H1 (cell line): ENCODE measurements around the gene SLC26A9. TPM values are rescaled to one million over a fixed set of nuclear protein-coding genes. Genes with fewer than 3 reads are reported as not detected.

ENCODE experiments used
- CTCF ChIA-PET: fragments of 300-600 bp; sonication (Branson Sonifier 250); formaldehyde crosslinking; loops from one replicate; lab custom pipeline; 2021; ENCODE audit not compliant: partially characterized antibody; lab: Charles Lee
- POLR2A ChIA-PET: fragments of 300-600 bp; sonication (Branson Sonifier 250); formaldehyde crosslinking; loops from one replicate; lab custom pipeline; 2021; ENCODE audit warnings: inconsistent platforms; ENCODE audit not compliant: partially characterized antibody; lab: Charles Lee
- DNase-seq, 2 experiments: peaks; one replicate each; pipeline versions ENCODE4 v3.0.0 to v3.0.0-alpha.2; 2010 to 2022; ENCODE audit warnings: low spot score in 2 of 2, low read depth in 1 of 2, mixed read lengths in 1 of 2
- FAIRE-seq: peaks from 2 replicates; lab custom pipeline; 2011; peaks lifted over from hg19 to GRCh38; lab: Jason Lieb, UNC
- H2AFZ ChIP-seq: 2 replicates; pipeline ENCODE4 v1.8.1; 2012; ENCODE audit warnings: low read length, inconsistent platforms
- H2AK5ac ChIP-seq: 2 replicates; pipeline ENCODE4 v1.6.1; 2013; ENCODE audit warnings: low read depth, low read length
- H2BK120ac ChIP-seq: replicated peaks from 2 replicates; pipeline ENCODE3; 2013; ENCODE audit warnings: low read depth, low read length, inconsistent platforms
- H2BK12ac ChIP-seq: 2 replicates; pipeline ENCODE4 v1.6.1; 2013; ENCODE audit warnings: low read depth, low read length
- H2BK15ac ChIP-seq: 2 replicates; pipeline ENCODE4 v1.6.1; 2013; ENCODE audit warnings: low read length
- H2BK20ac ChIP-seq: 2 replicates; pipeline ENCODE4 v1.6.1; 2013; ENCODE audit warnings: low read length
- H2BK5ac ChIP-seq: 2 replicates; pipeline ENCODE4 v1.6.1; 2013; ENCODE audit warnings: low read depth, low read length
- H3K14ac ChIP-seq: 2 replicates; pipeline ENCODE4 v1.6.1; 2013; ENCODE audit warnings: inconsistent platforms; ENCODE audit not compliant: insufficient read length
- H3K18ac ChIP-seq: 2 replicates; pipeline ENCODE4 v1.6.1; 2013; ENCODE audit warnings: low read length; ENCODE audit errors: extremely low read depth
- H3K23ac ChIP-seq: 2 replicates; pipeline ENCODE4 v1.6.1; 2013; ENCODE audit warnings: inconsistent platforms; ENCODE audit not compliant: insufficient read length
- H3K23me2 ChIP-seq: 2 replicates; pipeline ENCODE4 v1.6.1; 2013; ENCODE audit warnings: low read depth, low read length
- H3K27ac ChIP-seq: 2 replicates; pipeline ENCODE4 v1.6.1; 2011; ENCODE audit warnings: low read depth, low read length, inconsistent platforms
- H3K27me3 ChIP-seq, 4 experiments: replicated peaks in 1 of 4; 1 replicate in 1 of 4; 2 replicates in 3 of 4; pipeline versions ENCODE4 v1.6.1 to v1.8.1; 2011 to 2013; ENCODE audit warnings: low read length in 3 of 4, mild to moderate bottlenecking in 3 of 4, inconsistent platforms in 2 of 4, mixed read lengths in 2 of 4, moderate library complexity in 1 of 4; ENCODE audit not compliant: control insufficient read depth in 3 of 4, insufficient read depth in 3 of 4; ENCODE audit errors: extremely low read depth in 1 of 4
- H3K36me3 ChIP-seq, 4 experiments: 2 replicates each; pipeline versions ENCODE4 v1.6.1 to v1.8.1; 2011 to 2013; ENCODE audit warnings: mild to moderate bottlenecking in 4 of 4, low read length in 3 of 4, moderate library complexity in 2 of 4, control low read depth in 1 of 4, inconsistent platforms in 1 of 4; ENCODE audit not compliant: insufficient read depth in 4 of 4, control insufficient read depth in 2 of 4
- H3K4ac ChIP-seq: replicated peaks from 2 replicates; pipeline ENCODE3; 2013; ENCODE audit warnings: low read length, low read depth, mixed read lengths, inconsistent platforms; ENCODE audit not compliant: insufficient read length
- H3K4me1 ChIP-seq, 4 experiments: replicated peaks in 1 of 4; 1 replicate in 1 of 4; 2 replicates in 3 of 4; pipeline versions ENCODE4 v1.6.1 to v1.8.1; 2011 to 2013; ENCODE audit warnings: low read length in 3 of 4, inconsistent platforms in 2 of 4, mixed read lengths in 1 of 4; ENCODE audit not compliant: insufficient read depth in 4 of 4, control insufficient read depth in 3 of 4
- H3K4me2 ChIP-seq, 2 experiments: 2 replicates each; pipeline versions ENCODE4 v1.6.1 to v1.8.1; 2011 to 2013; ENCODE audit warnings: low read depth in 2 of 2, low read length in 2 of 2, control low read depth in 1 of 2, inconsistent platforms in 1 of 2, mild to moderate bottlenecking in 1 of 2; ENCODE audit not compliant: insufficient read depth in 1 of 2
- H3K4me3 ChIP-seq, 4 experiments: fragments of 200-600, 300-600 bp in 1 of 4; sonication (generic), shearing (Covaris generic), sonication (Bioruptor Twin) in 1 of 4; 2 replicates each; pipeline versions ENCODE4 v1.5.1 to v1.8.1; 2011 to 2016; ENCODE audit warnings: low read length in 4 of 4, low read depth in 3 of 4, control low read depth in 2 of 4, inconsistent platforms in 2 of 4, mild to moderate bottlenecking in 2 of 4, mixed read lengths in 1 of 4, moderate library complexity in 1 of 4; ENCODE audit not compliant: insufficient read depth in 2 of 4; ENCODE audit errors: extremely low read depth in 1 of 4
- H3K56ac ChIP-seq: replicated peaks from 2 replicates; pipeline ENCODE3; 2013; ENCODE audit warnings: low read depth, mild to moderate bottlenecking, mixed read lengths, low read length, inconsistent platforms; ENCODE audit not compliant: insufficient read length
- H3K79me1 ChIP-seq: 2 replicates; pipeline ENCODE4 v1.6.1; 2013; ENCODE audit warnings: low read depth, low read length, control low read depth
- H3K79me2 ChIP-seq, 2 experiments: 2 replicates each; pipeline versions ENCODE4 v1.6.1 to v1.8.1; 2012 to 2013; ENCODE audit warnings: low read length in 2 of 2, mild to moderate bottlenecking in 2 of 2, inconsistent platforms in 1 of 2; ENCODE audit not compliant: insufficient read depth in 2 of 2, control insufficient read depth in 1 of 2
- H3K9ac ChIP-seq, 4 experiments: replicated peaks in 1 of 4; 1 replicate in 1 of 4; 2 replicates in 3 of 4; pipeline versions ENCODE4 v1.6.1 to v1.8.1; 2011 to 2013; ENCODE audit warnings: low read depth in 3 of 4, low read length in 3 of 4, control low read depth in 2 of 4, mild to moderate bottlenecking in 2 of 4, moderate library complexity in 2 of 4, inconsistent platforms in 1 of 4; ENCODE audit errors: extremely low read depth in 1 of 4
- H3K9me3 ChIP-seq, 2 experiments: 2 replicates each; pipeline versions ENCODE4 v1.6.1 to v1.8.1; 2012 to 2013; ENCODE audit warnings: mild to moderate bottlenecking in 2 of 2, moderate library complexity in 2 of 2, control low read depth in 1 of 2, inconsistent platforms in 1 of 2, low read depth in 1 of 2, low read length in 1 of 2, mixed read lengths in 1 of 2; ENCODE audit not compliant: insufficient read depth in 2 of 2
- H4K20me1 ChIP-seq, 2 experiments: replicated peaks in 1 of 2; 2 replicates each; pipeline versions ENCODE3 to v1.8.1; 2011 to 2013; ENCODE audit warnings: inconsistent platforms in 2 of 2, low read length in 2 of 2, mild to moderate bottlenecking in 1 of 2; ENCODE audit not compliant: insufficient read depth in 2 of 2, control insufficient read depth in 1 of 2
- H4K5ac ChIP-seq: 2 replicates; pipeline ENCODE4 v1.6.1; 2013; ENCODE audit warnings: low read length, low read depth, mixed read lengths, inconsistent platforms; ENCODE audit not compliant: insufficient read length
- H4K8ac ChIP-seq: 2 replicates; pipeline ENCODE4 v1.8.0; 2013; ENCODE audit warnings: mild to moderate bottlenecking, moderate library complexity, low read length, inconsistent platforms; ENCODE audit not compliant: insufficient read depth; ENCODE audit errors: extremely low read depth
- H4K91ac ChIP-seq: replicated peaks from 2 replicates; pipeline ENCODE3; 2013; ENCODE audit warnings: low read length, mixed read lengths, inconsistent platforms; ENCODE audit not compliant: insufficient read length
- ASH2L ChIP-seq: fragments of 200-600, 300-600 bp; sonication (generic); IDR thresholded peaks from one replicate; pipeline ENCODE4 v1.7.1; 2017; ENCODE audit warnings: low read length
- EGR1 ChIP-seq: IDR thresholded peaks from 2 replicates; pipeline ENCODE4 v1.6.1; 2011; ENCODE audit warnings: low read depth, low read length, borderline replicate concordance
- EZH2 ChIP-seq: fragments of 200-600 bp; sonication (generic); IDR thresholded peaks from 2 replicates; pipeline ENCODE4 v1.7.1; 2012; ENCODE audit warnings: low read depth, mild to moderate bottlenecking, moderate library complexity, low read length, inconsistent platforms; ENCODE audit not compliant: severe bottlenecking
- FOSL1 ChIP-seq: IDR thresholded peaks from 2 replicates; pipeline ENCODE4 v1.6.1; 2011; ENCODE audit warnings: mild to moderate bottlenecking, low read depth, low read length, moderate library complexity; ENCODE audit not compliant: insufficient read depth
- KDM5A ChIP-seq: fragments of 200-600 bp; IDR thresholded peaks from 2 replicates; pipeline ENCODE4 v1.7.1; 2012; ENCODE audit warnings: mild to moderate bottlenecking, low read length, inconsistent platforms, mixed read lengths
- SAP30 ChIP-seq: fragments of 300-600 bp; sonication (generic); IDR thresholded peaks from 2 replicates; pipeline ENCODE4 v1.7.1; 2012; ENCODE audit warnings: low read length, moderate library complexity, mild to moderate bottlenecking, inconsistent platforms; ENCODE audit not compliant: insufficient read depth, insufficient replicate concordance
- SP2 ChIP-seq: IDR thresholded peaks from 2 replicates; pipeline ENCODE4 v1.6.1; 2012; ENCODE audit warnings: mild to moderate bottlenecking, low read length, inconsistent platforms
- SP4 ChIP-seq: IDR thresholded peaks from 2 replicates; pipeline ENCODE4 v1.6.1; 2012; ENCODE audit warnings: low read length, inconsistent platforms
- TBP ChIP-seq: IDR thresholded peaks from 2 replicates; pipeline ENCODE4 v1.6.1; 2011; ENCODE audit warnings: low read depth, low read length, improper control_type of control experiment
- ZNF274 ChIP-seq: IDR thresholded peaks from 2 replicates; pipeline ENCODE4 v1.7.0; 2012; ENCODE audit warnings: low read length, borderline replicate concordance; ENCODE audit errors: extremely low read depth
- WGBS, 2 experiments: shearing (Covaris generic) in 1 of 2; methylation state at CpG; one replicate each; pipeline versions ENCODE4 v1.1.6 to v1.1.7; 2013 to 2015; ENCODE audit warnings: low lambda C conversion rate in 2 of 2, mixed read lengths in 2 of 2, inconsistent platforms in 1 of 2, low coverage in 1 of 2, missing lambda C conversion rate in 1 of 2; ENCODE audit not compliant: insufficient replicate concordance in 2 of 2, insufficient coverage in 1 of 2, insufficient read length in 1 of 2; ENCODE audit errors: extremely low coverage in 1 of 2, missing lambda C conversion rate in 1 of 2; 5-methylcytosine and 5-hydroxymethylcytosine counted together
- polyA plus RNA-seq, 7 experiments: library from polyadenylated mRNA; depleted of rRNA in 3 of 7; stranded (reverse) in 5 of 7; unstranded in 2 of 7; fragments of >200 nt in 5 of 7; fragments of 200-250 nt in 2 of 7; gene quantifications; 1 replicate in 5 of 7; 2 replicates in 1 of 7; 4 replicates in 1 of 7; pipeline versions ENCODE4 v1.2.1 to v1.2.3, GENCODE V29; 2011 to 2013; ENCODE audit warnings: missing spikeins in 2 of 7, mixed read lengths in 2 of 7
- total RNA-seq: library from RNA; stranded (reverse); fragmentation: NEBNext Ultra II Directional; extraction: Animal tissue kit (Norgen Biotek cat#: 25700); gene quantifications from 2 replicates; pipeline ENCODE4 v1.2.1, GENCODE V29; 2021
- TF ChIP-seq, protein P1 (sequence below), 3 experiments: IDR thresholded peaks; 1 replicate in 2 of 3; 2 replicates in 1 of 3; pipeline versions ENCODE4 v1.5.1 to v1.6.1; 2011; ENCODE audit warnings: low read length in 3 of 3, mild to moderate bottlenecking in 3 of 3, inconsistent platforms in 2 of 3, low read depth in 1 of 3, moderate library complexity in 1 of 3; ENCODE audit not compliant: insufficient read depth in 1 of 3; ENCODE audit errors: control extremely low read depth in 1 of 3

The SLC26A9 gene
- total and polyA plus RNA-seq, 2 of the 8 experiments (the other 6 are each of a cell fraction or from before 2014, with no cell fraction given), result not detected

DNA sequence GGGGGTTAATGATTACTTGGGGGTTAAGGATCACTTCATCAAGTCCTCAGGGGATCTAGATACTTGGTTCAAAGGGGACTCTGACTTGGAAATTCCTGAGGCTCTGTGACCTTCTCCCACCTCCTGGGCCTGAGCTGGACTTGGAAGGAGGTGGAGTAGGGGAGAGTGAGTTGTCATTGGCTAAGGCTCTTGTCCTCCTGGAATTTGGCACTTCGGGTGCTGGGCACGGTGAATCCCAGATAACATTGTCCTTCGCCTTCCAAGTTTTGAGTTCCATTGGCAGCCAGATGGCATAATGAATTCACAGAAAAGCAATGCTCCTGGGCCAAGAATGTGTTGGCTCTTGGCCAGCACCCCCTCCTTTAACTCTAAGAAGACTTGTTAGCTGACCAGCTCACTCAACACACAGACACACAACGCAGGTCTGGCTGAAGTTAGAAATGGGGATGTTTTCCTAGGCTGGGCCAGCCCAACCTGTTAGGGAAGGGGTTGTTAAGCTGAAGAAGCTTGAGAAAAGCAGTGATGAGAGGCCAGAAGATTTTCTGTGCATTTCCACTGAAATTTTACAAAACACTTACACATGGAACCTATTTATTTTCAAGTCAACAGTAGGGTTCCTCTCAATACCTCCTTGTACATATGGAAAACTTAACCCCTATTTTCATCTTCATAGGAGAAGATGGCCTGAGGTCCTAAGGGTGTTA, 29.7 kb downstream of the SLC26A9 start:
- peaks cover 0 to 6% (median 2%) of the 10 kb centered on the region in 4 experiments; a peak in 3 of 7 replicates for H3K4me1 ChIP-seq
- H3K56ac ChIP-seq, result no peak overlapping the region
- H3K9ac ChIP-seq, result no peak overlapping the region
- H3K9me3 ChIP-seq, result no peaks in the 10 kb centered on the region
- CTCF ChIA-PET, result interaction anchor here (0.6 to 10.9 kb wide), 5 partner anchors 10 to 120 kb away, joined by 3 to 110 read pairs (median 60); partner anchors contain the start of gene SLC26A9
- H3K4me3 ChIP-seq, result no peak overlapping the region
- no peak overlapping the region for H2AK5ac ChIP-seq
- no peak overlapping the region for H2BK5ac ChIP-seq
- H3K79me1 ChIP-seq, result no peaks in the 10 kb centered on the region
- DNase-seq, result no peak
- H3K23ac ChIP-seq, result no peak overlapping the region
- H4K20me1 ChIP-seq, result peaks cover 0 to 1% of the 10 kb centered on the region in 2 experiments
- no peak for FAIRE-seq
- no peak overlapping the region for H4K8ac ChIP-seq
- H2BK120ac ChIP-seq, result no peak overlapping the region
- H3K79me2 ChIP-seq, result no peaks in the 10 kb centered on the region
- no peak overlapping the region for H3K27ac ChIP-seq
- H2AFZ ChIP-seq, result no peak overlapping the region
- 94% methylated on average over 4 of the region's 4 CpGs; no CpG with 5 or more reads in 1 of the 2 experiments for WGBS, 2 experiments
- H3K4ac ChIP-seq, result no peak overlapping the region
- H3K23me2 ChIP-seq, result no peaks in the 10 kb centered on the region
- no peak overlapping the region for H3K4me2 ChIP-seq
- no peak overlapping the region for H4K5ac ChIP-seq
- no peak overlapping the region for H2BK15ac ChIP-seq
- H2BK12ac ChIP-seq, result no peak overlapping the region
- no peak overlapping the region for H3K14ac ChIP-seq
- H3K18ac ChIP-seq, result no peak overlapping the region
- H3K27me3 ChIP-seq, result no peaks in the 10 kb centered on the region; a peak in 1 of 7 replicates
- H2BK20ac ChIP-seq, result no peak overlapping the region
- no peak overlapping the region for H4K91ac ChIP-seq
- no peaks in the 10 kb centered on the region for H3K36me3 ChIP-seq
- POLR2A ChIA-PET, result no interaction called here
- TF ChIP-seq EZH2, result no peak
- no peak for TF ChIP-seq FOSL1
- no peak for TF ChIP-seq ZNF274
- no peak for TF ChIP-seq TBP
- no peak for TF ChIP-seq SAP30
- no peak for TF ChIP-seq EGR1
- no peak for TF ChIP-seq SP2
- TF ChIP-seq SP4, result no peak
- TF ChIP-seq, protein P1, sequence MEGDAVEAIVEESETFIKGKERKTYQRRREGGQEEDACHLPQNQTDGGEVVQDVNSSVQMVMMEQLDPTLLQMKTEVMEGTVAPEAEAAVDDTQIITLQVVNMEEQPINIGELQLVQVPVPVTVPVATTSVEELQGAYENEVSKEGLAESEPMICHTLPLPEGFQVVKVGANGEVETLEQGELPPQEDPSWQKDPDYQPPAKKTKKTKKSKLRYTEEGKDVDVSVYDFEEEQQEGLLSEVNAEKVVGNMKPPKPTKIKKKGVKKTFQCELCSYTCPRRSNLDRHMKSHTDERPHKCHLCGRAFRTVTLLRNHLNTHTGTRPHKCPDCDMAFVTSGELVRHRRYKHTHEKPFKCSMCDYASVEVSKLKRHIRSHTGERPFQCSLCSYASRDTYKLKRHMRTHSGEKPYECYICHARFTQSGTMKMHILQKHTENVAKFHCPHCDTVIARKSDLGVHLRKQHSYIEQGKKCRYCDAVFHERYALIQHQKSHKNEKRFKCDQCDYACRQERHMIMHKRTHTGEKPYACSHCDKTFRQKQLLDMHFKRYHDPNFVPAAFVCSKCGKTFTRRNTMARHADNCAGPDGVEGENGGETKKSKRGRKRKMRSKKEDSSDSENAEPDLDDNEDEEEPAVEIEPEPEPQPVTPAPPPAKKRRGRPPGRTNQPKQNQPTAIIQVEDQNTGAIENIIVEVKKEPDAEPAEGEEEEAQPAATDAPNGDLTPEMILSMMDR (IDR thresholded peaks at IDR 0.05; ENCODE audit: control extremely low read depth in 1 of 3, insufficient read depth in 1 of 3, low read depth in 1 of 3, low read length in 3 of 3), result no peak
- TF ChIP-seq ASH2L, result no peak
- no peak for TF ChIP-seq KDM5A
